ENCODE measurements around the gene CCDC197. TPM values are rescaled to one million over a fixed set of nuclear protein-coding genes. Genes with fewer than 3 reads are reported as not detected.

The CCDC197 gene
- total and polyA plus RNA-seq, 2 of the 4 experiments (the other 2 are of a cell fraction), result not detected

DNA sequence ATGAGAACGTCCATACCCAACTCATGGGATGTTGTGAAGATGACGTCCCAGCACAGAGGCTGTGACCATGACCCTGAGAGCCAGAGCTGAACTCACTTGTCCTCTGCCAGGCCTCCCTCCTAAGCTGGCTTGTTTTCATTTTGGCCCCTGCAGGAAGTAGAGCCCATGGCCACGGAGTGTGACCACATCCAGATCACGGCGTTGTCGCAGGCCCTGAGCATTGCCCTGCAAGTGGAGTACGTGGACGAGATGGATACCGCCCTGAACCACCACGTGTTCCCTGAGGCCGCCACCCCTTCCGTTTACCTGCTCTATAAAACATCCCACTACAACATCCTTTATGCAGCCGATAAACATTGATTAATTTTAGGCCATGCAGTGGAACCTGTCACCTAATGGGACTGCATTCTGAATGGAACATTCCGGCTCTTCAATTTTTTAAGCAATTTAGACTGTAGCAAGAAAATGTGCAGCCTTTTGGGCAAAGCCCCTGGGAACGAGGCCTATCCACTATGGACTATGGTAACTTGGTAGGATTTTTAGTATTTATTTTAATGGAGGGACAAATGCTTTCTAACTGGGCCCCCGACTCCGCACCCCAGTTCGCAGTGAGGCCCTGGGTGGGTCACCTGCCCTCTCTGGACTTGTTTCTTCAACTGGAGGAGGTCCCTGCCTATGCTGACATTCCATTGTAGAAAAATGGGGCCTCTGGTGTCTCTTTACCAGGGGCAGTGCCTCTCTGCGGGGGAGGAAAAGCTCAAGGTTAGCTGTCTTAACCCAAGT is 48.7 kb downstream of the CCDC197 start (continued):
- no peak for TF ChIP-seq RAD21 (IDR thresholded peaks at IDR 0.05; ENCODE audit: low read length)

DNA sequence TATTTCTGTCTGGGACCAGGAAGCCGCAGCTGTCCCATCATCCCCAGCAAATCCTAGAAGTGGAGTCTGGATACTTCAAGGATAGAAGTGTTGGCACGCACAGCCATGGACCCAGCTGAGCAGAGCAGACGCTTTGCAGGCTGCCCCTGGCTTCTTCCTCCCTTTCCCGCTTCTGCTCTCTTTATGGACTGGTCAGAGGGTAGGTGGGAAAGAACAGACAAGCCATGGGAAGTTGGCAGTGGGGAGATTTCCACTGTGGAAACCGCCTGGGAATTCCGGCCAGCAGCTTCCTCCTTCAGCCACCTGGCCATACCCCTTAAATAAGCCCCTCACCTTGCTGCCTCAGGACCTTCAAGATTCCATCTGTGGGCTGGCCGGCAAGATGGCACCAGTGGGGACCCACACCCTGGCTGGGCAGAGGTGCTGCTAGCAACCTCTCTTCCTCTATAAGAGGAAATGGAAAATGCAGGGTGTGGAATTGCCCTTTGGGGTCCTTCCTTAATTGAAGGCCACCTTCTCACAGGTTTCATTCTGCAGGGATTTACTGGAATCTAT is 49.7 kb downstream of the CCDC197 start:
- no peaks in the 10 kb centered on the region for H3K9me3 ChIP-seq (ENCODE audit: control insufficient read depth, insufficient read depth, low read length)
- H2BK20ac ChIP-seq (ENCODE audit: low read depth, low read length), result no peak overlapping the region
- H3K36me3 ChIP-seq (ENCODE audit: control insufficient read depth, insufficient read depth, low read length), result peaks cover 63% of the 10 kb centered on the region
- H3K56ac ChIP-seq (ENCODE audit: extremely low read depth, insufficient read depth, low read length), result no peak overlapping the region
- intact Hi-C loops (cut with micrococcal nuclease) (no loop called here), in situ Hi-C loops (cut with MboI; ENCODE audit: low sequenced_read_pairs) (no loop called here), dilution Hi-C loops (cut with HindIII; ENCODE audit: low sequenced_read_pairs, unreplicated experiment) (no loop called here)
- no peak overlapping the region for H3K18ac ChIP-seq (ENCODE audit: low read depth, low read length)
- DNase-seq (no peak), ATAC-seq (ENCODE audit: low read depth) (no peak)
- no peak overlapping the region for H2AK5ac ChIP-seq (ENCODE audit: low read depth, low read length)
- ChIA-PET POLR2A (ENCODE audit: unreplicated experiment) (no interaction called here), CTCF (interaction anchor here (0.5 to 1.6 kb wide), 5 partner anchors 11 to 239 kb away, joined by 3 to 5 read pairs (median 4); no protein-coding TSS in a partner anchor)
- no peaks in the 10 kb centered on the region for H3K27me3 ChIP-seq (ENCODE audit: control insufficient read depth, insufficient read depth, low read length)
- H2BK120ac ChIP-seq (ENCODE audit: low read depth, low read length), result no peak overlapping the region
- H2AFZ ChIP-seq (replicated peaks; ENCODE audit: low read length, poor library complexity), result no peak overlapping the region
- no peak overlapping the region for H2BK15ac ChIP-seq (ENCODE audit: low read depth, low read length)
- no peak overlapping the region for H3K4me3 ChIP-seq (ENCODE audit: insufficient read depth, low read depth, low read length)
- peaks cover 4% of the 10 kb centered on the region; the same call in 1 of the 2 replicates for H4K20me1 ChIP-seq (ENCODE audit: insufficient read depth, low read length)
- no peak overlapping the region for H3K14ac ChIP-seq (replicated peaks; ENCODE audit: low read depth, low read length)
- no peaks in the 10 kb centered on the region for H3K9me1 ChIP-seq (ENCODE audit: insufficient read depth, low read length)
- H4K5ac ChIP-seq (ENCODE audit: low read depth, low read length), result no peak overlapping the region
- no peak overlapping the region for H3K9ac ChIP-seq (ENCODE audit: low read depth, low read length)
- no peak overlapping the region for H3K4ac ChIP-seq (ENCODE audit: low read depth, low read length)
- H2BK5ac ChIP-seq (ENCODE audit: low read depth, low read length, poor library complexity, severe bottlenecking), result no peak overlapping the region
- no TSS peak for BruUV-seq (replicated peaks)
- peaks cover 6% of the 10 kb centered on the region for H3K4me1 ChIP-seq (ENCODE audit: control insufficient read depth, insufficient read depth, low read length)
- 100% methylated on average over 1 of the region's 7 CpGs; no CpG with 5 or more reads in 1 of the 2 experiments for WGBS, 2 experiments (ENCODE audit: extremely low coverage in 2 of 2, insufficient read length in 1 of 2)
- H3K27ac ChIP-seq (ENCODE audit: insufficient read depth, low read length), result no peak overlapping the region
- no peak overlapping the region for H3K23ac ChIP-seq (ENCODE audit: low read depth, low read length)
- no peak overlapping the region for H2AK9ac ChIP-seq (replicated peaks; ENCODE audit: low read depth, low read length, poor library complexity)
- H4K8ac ChIP-seq (ENCODE audit: low read depth in 2 of 2, low read length in 2 of 2), result no peak overlapping the region
- H3K4me2 ChIP-seq (ENCODE audit: low read depth, low read length), result no peak overlapping the region
- peaks cover 0 to 18% of the 10 kb centered on the region in 2 experiments; a peak in 2 of 4 replicates for H3K79me1 ChIP-seq (ENCODE audit: low read depth in 1 of 2, low read length in 2 of 2)
- no peak overlapping the region for H4K91ac ChIP-seq (ENCODE audit: insufficient read depth, low read depth, low read length)
- TF ChIP-seq, protein P1, sequence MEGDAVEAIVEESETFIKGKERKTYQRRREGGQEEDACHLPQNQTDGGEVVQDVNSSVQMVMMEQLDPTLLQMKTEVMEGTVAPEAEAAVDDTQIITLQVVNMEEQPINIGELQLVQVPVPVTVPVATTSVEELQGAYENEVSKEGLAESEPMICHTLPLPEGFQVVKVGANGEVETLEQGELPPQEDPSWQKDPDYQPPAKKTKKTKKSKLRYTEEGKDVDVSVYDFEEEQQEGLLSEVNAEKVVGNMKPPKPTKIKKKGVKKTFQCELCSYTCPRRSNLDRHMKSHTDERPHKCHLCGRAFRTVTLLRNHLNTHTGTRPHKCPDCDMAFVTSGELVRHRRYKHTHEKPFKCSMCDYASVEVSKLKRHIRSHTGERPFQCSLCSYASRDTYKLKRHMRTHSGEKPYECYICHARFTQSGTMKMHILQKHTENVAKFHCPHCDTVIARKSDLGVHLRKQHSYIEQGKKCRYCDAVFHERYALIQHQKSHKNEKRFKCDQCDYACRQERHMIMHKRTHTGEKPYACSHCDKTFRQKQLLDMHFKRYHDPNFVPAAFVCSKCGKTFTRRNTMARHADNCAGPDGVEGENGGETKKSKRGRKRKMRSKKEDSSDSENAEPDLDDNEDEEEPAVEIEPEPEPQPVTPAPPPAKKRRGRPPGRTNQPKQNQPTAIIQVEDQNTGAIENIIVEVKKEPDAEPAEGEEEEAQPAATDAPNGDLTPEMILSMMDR (conservative IDR thresholded peaks at IDR 0.05; ENCODE audit: low read depth, low read length), result no peak
- TF ChIP-seq NFE2L2 (IDR thresholded peaks at IDR 0.05; ENCODE audit: low read depth, low read length), result no peak
- no peak for TF ChIP-seq MXI1 (IDR thresholded peaks at IDR 0.05; ENCODE audit: borderline replicate concordance, low read depth, low read length)
- TF ChIP-seq FOS (IDR thresholded peaks at IDR 0.05; ENCODE audit: low read depth, low read length), result no peak
- no peak for TF ChIP-seq RAD21 (IDR thresholded peaks at IDR 0.05; ENCODE audit: low read length)
- no peak for TF ChIP-seq RFX5 (IDR thresholded peaks at IDR 0.05; ENCODE audit: low read depth, low read length)
- TF ChIP-seq MAZ (IDR thresholded peaks at IDR 0.05; ENCODE audit: borderline replicate concordance, low read depth, low read length), result no peak
- TF ChIP-seq, protein P2, sequence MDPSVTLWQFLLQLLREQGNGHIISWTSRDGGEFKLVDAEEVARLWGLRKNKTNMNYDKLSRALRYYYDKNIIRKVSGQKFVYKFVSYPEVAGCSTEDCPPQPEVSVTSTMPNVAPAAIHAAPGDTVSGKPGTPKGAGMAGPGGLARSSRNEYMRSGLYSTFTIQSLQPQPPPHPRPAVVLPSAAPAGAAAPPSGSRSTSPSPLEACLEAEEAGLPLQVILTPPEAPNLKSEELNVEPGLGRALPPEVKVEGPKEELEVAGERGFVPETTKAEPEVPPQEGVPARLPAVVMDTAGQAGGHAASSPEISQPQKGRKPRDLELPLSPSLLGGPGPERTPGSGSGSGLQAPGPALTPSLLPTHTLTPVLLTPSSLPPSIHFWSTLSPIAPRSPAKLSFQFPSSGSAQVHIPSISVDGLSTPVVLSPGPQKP (IDR thresholded peaks at IDR 0.05; ENCODE audit: borderline replicate concordance, low read depth, low read length), result no peak
- TF ChIP-seq MAFK (IDR thresholded peaks at IDR 0.05; ENCODE audit: low read depth, low read length), result no peak
- TF ChIP-seq POLR2A (IDR thresholded peaks at IDR 0.05; ENCODE audit: low read depth, low read length), result no peak
- no peak for TF ChIP-seq BHLHE40 (IDR thresholded peaks at IDR 0.05; ENCODE audit: low read depth, low read length)
- TF ChIP-seq SMC3 (IDR thresholded peaks at IDR 0.05; ENCODE audit: low read depth, low read length), result no peak

Measured in IMR-90 (cell line).